A673 (cell line): ENCODE results near the gene THRB.

Source experiments
- CTCF ChIP-seq: fragments of 300-800, 200-600 bp; sonication (generic); conservative IDR thresholded peaks from 2 replicates; pipeline ENCODE4 v1.5.1; 2017; ENCODE audit warnings: low read depth, mild to moderate bottlenecking, antibody characterized with exemption, low read length, moderate library complexity, mixed read lengths
- EZH2 ChIP-seq: fragments of 200-600 bp; sonication (generic); IDR thresholded peaks from 2 replicates; pipeline ENCODE4 v1.6.1; 2017; ENCODE audit warnings: borderline replicate concordance, low read depth, mild to moderate bottlenecking, mixed read lengths, antibody characterized with exemption, low read length; ENCODE audit not compliant: poor library complexity, severe bottlenecking

- TF ChIP-seq CTCF (no peak), EZH2 (no peak)
Measured at GRCh38 chr3:24271228-24271627, 223.4 kb downstream of the THRB start.
